GOT3 (cell line): ENCODE measurements around the gene CDK8.
"Not testable (repeated sequence)": the region's sequence is repeated elsewhere in the genome, so short reads cannot be mapped to it uniquely, and the experiment has no call there.

Experiments used
- DNase-seq: peaks from one replicate; lab custom pipeline; 2025; ENCODE audit warnings: mixed read lengths; lab: John Stamatoyannopoulos, UW

Gene CDK8

GRCh38 chr13:26253262-26253786 lies 605 bp upstream of the CDK8 start:
- no peak for DNase-seq

GRCh38 chr13:26254583-26255111 lies 718 bp downstream of the CDK8 start:
- no peak for DNase-seq

GRCh38 chr13:26255115-26255514 lies 1.2 kb downstream of the CDK8 start:
- no peak for DNase-seq

GRCh38 chr13:26255691-26256277 lies 1.9 kb downstream of the CDK8 start:
- DNase-seq = no peak

- DNase-seq = no peak
Measured at GRCh38 chr13:26257049-26257448, 3.1 kb downstream of the CDK8 start.

- DNase-seq = no peak
Measured at GRCh38 chr13:26259634-26260033, 5.7 kb downstream of the CDK8 start.

- DNase-seq = no peak
Measured at GRCh38 chr13:26262156-26262555, 8.2 kb downstream of the CDK8 start.

GRCh38 chr13:26266311-26266710 lies 12.4 kb downstream of the CDK8 start:
- DNase-seq = no peak

GRCh38 chr13:26270707-26271106 lies 16.8 kb downstream of the CDK8 start:
- no peak for DNase-seq

GRCh38 chr13:26272621-26273020 lies 18.7 kb downstream of the CDK8 start:
- DNase-seq = no peak

GRCh38 chr13:26280295-26280694 lies 26.4 kb downstream of the CDK8 start:
- no peak for DNase-seq

- no peak for DNase-seq
Measured at GRCh38 chr13:26280822-26281221, 26.9 kb downstream of the CDK8 start.

GRCh38 chr13:26285911-26286310 lies 32.0 kb downstream of the CDK8 start:
- not testable (repeated sequence) for DNase-seq

GRCh38 chr13:26288838-26289237 lies 34.9 kb downstream of the CDK8 start:
- DNase-seq = not testable (repeated sequence)

- no peak for DNase-seq
Measured at GRCh38 chr13:26295812-26296211, 41.9 kb downstream of the CDK8 start.

- DNase-seq = no peak
Measured at GRCh38 chr13:26299168-26299750, 45.3 kb downstream of the CDK8 start.

- no peak for DNase-seq
Measured at GRCh38 chr13:26300140-26300539, 46.2 kb downstream of the CDK8 start.

- no peak for DNase-seq
Measured at GRCh38 chr13:26305676-26306075, 51.7 kb downstream of the CDK8 start.

- DNase-seq = no peak
Measured at GRCh38 chr13:26307701-26308100, 53.8 kb downstream of the CDK8 start.

GRCh38 chr13:26308250-26308649 lies 54.3 kb downstream of the CDK8 start:
- no peak for DNase-seq

GRCh38 chr13:26308836-26309235 lies 54.9 kb downstream of the CDK8 start:
- DNase-seq = no peak

GRCh38 chr13:26310003-26310402 lies 56.1 kb downstream of the CDK8 start:
- no peak for DNase-seq

GRCh38 chr13:26310470-26310869 lies 56.5 kb downstream of the CDK8 start:
- no peak for DNase-seq

GRCh38 chr13:26312019-26312418 lies 58.1 kb downstream of the CDK8 start:
- DNase-seq = not testable (repeated sequence)
